Amniotic epithelial cell (primary cell): ENCODE measurements around the gene CALCR.
A peak's percentile ranks its signal among the peaks of the same experiment; 100 is the strongest.

ENCODE experiments used
- DNase-seq: peaks from one replicate; pipeline ENCODE4 v3.0.0-alpha.2; 2010; ENCODE audit warnings: low read depth

CALCR gene

DNA sequence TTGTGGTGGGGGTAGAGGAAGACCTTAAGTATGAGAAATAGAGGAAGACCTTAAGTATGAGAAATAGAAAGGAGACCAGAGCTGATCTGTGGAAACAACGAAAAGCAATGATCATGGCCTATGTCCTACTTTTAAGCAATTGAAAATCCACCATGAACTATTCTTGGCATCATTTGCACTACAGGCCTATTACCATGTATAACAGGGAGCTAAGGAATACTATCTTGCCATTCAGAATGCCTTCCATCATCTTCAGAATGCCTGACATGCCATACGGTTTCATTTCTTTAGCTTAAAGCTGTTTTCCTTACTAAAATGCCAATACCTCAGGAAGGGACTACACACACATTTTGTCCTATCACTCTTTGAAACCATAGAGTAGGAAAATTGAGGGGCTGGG is 127.0 kb downstream of the CALCR start:
- DNase-seq, result no peak

- DNase-seq, result peak; percentile 34
These were observed 131.9 kb downstream of the CALCR start for GRCh38 chr7:93442478-93443224.

GRCh38 chr7:93435791-93436190 is 138.7 kb downstream of the CALCR start:
- DNase-seq, result no peak

GRCh38 chr7:93432130-93432529 is 142.4 kb downstream of the CALCR start:
- DNase-seq, result no peak

- DNase-seq, result no peak
These were observed 143.5 kb downstream of the CALCR start for GRCh38 chr7:93430917-93431588.

DNA sequence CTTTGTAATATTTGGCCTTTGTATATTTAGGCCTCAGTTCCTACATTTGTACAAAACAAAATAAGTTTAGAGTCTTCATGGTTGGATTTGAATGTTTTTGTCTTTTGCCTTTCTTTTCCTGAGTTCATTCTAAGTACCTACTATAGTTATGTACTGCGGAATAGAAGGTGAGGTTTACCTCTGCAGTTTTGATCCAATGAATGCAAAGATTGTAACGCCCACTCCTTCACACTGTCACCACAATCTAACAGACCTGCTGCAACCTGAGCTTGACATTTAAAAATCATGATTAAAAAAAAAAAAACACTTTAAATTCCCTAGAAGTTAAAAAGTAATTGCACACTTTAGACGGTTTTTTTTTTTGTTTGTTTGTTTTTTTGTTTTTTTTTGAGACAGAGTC is 145.0 kb downstream of the CALCR start:
- DNase-seq, result no peak

DNA sequence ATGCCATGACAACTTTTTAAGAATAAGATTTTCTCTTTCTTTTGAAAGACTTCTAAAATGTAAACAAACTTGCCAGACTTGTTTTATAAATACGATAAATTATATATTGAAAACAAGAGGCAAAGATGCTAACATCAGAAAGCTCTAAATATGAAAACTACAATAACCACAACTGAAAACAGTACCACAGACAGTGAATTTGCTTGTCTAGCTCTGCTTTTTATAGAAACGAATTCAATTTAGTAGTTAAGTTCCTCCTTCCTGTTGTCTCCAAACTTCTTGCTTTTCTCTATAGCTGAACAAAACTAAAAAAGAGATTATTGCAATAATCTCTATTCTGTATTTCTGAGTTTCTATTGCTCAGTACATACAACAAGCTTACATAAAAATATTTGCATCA is 147.4 kb downstream of the CALCR start:
- DNase-seq, result no peak

DNA sequence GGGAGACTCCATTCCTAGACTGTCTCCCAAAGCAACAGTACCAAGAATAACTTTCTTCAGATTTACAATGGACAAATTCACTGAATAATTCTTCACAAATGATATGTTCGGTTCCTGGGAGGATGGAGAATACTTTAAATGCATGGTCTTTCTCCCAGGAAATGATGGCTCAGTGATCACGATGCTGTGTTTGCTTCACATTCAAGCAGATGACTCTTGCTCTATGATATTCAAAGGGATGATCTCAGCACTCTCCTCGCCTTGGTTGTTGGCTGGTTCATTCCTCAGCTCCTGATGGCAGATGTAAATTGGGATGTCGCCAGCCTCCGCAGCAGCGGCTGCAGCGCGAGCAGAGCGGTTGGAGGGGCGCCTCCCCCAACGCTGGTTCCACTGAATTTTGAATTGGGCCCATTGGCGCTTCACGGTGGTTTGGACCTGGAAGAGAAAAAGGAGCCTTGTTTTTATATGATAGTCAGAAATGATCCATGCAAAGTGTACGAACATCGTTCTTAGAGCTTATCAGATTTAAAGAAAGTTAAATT is 148.3 kb downstream of the CALCR start:
- no peak for DNase-seq

- DNase-seq, result no peak
These were observed 159.9 kb downstream of the CALCR start for GRCh38 chr7:93414574-93414973.

GRCh38 chr7:93409324-93409723 is 165.2 kb downstream of the CALCR start:
- no peak for DNase-seq

- no peak for DNase-seq
These were observed 167.3 kb downstream of the CALCR start for GRCh38 chr7:93407239-93407638.

- DNase-seq, result no peak
These were observed 171.6 kb downstream of the CALCR start for GRCh38 chr7:93402944-93403343.

GRCh38 chr7:93399642-93400041 is 174.9 kb downstream of the CALCR start:
- no peak for DNase-seq

DNA sequence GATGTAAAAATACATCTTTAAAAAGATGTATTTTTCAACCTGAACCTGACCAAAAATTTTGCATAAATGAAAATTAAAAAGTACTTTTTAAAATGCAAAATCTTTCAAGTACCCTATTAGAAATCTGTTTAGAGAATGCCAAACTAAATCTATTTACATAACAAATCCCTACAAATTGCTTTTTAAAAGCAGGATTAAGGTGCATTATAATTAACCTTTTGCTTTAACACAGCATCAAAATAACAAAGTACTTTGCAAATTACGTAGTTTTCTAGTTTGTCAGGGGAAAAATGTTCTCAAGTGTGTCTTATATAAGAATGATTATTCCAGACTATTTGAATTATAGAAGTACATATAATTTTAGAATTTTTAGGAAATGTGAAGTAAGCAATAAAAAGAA is 181.5 kb downstream of the CALCR start:
- no peak for DNase-seq

DNA sequence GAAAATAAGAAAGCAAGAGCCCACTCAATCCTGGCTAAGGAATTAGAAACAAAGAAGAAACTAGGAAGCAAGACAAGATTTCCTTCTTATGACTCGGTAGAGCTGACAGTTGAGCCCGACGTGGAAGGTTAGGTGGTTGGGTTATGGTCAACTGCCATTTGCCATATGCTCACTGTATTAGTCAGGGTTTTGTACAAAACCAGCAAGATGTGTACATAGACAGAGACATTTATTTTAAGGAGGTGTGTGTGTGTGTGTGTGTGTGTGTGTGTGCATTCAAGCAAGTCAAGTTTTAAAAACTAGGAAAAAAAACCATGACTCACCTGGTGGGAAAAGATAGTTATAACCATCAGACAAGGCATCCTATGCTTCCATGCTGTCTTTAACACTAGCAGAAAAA is 183.9 kb downstream of the CALCR start:
- DNase-seq, result no peak

DNA sequence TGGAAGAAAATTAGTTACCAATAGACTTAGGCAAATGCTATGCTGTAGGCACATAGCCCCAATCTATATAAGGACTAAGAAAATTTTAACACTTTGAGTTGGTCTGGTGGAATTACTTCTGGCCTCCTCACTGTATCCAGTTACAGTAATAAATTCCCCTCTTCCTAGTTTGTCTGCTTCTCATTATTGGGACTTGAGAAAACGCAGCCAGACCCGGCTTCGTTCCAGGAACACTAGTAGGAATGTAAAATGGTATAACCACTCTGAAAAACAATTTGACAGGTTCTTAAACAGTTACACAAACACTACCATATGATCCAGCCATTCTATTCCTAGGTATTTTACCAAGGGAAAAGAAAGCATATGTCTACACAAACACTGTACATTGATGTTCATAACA is 192.2 kb downstream of the CALCR start:
- no peak for DNase-seq

DNA sequence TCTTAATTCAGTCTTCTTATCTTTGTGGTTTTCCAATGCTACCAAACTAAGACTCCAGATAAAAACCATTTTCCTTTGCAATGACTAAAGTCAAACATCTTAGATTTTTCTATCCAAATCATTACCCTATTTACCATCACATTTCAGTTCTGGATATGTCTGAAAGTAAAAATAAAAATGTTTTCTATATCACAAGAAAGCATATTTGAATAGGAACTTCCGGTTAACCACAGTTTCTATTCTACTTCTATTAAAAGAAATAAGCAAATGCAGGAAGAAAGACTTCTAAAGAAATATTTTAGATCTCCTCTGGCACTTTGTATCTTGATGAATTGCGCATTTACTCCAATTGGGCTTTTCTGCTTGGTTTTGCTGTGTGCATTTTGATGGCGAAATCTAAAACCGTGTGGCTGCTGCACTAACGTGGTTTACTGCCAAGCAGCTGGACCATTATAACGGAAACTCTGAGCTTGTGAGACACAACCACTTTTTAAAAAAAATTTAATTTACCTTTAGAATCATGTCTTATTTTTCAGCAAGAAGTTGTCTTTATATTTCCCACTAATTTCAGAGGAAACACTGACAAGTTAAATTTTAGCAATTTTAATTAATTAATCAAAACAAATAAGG is 196.3 kb downstream of the CALCR start:
- no peak for DNase-seq

DNA sequence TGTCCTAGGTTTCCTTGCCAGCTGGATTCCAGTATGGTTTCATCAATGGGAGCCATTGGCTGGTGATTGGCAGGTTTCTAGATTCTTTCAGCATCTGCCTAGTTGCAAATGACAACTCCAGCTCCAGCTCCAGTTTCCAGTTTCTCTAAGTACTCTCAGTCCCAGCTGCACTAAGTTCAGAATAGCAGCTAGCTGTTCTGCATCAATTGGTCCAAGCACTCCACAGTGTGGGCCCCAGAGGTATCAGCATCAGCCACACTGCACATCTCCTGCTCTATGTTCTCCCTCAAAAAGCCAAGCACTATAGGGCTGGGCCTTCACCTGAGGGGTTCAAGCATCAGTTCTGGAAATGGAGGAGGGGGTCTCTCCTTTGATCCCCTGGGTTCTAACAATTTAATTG is 198.9 kb downstream of the CALCR start:
- DNase-seq, result no peak
